DMS79 treated with DMSO at 0.1 percent for 48 hours (cell line): Measurements from ENCODE around the gene UBE2G1.
"Not testable (repeated sequence)": the region's sequence is repeated elsewhere in the genome, so short reads cannot be mapped to it uniquely, and the experiment has no call there.

Experiments
- DNase-seq: peaks from one replicate; lab custom pipeline; 2025; lab: John Stamatoyannopoulos, UW

Gene UBE2G1

GRCh38 chr17:4366327-4367063 is at the start of gene UBE2G1:
Gene UBE2G1, minus strand, starts transcription at chr17:4366675. Its CDS starts 359 bp downstream, at chr17:4366316.
- peak; percentile 94 for DNase-seq

GRCh38 chr17:4412933-4413831 is 46.7 kb upstream of the UBE2G1 start:
- peak; percentile 85 for DNase-seq

GRCh38 chr17:4411201-4411600 is 44.7 kb upstream of the UBE2G1 start:
- DNase-seq = no peak

GRCh38 chr17:4409659-4410058 is 43.2 kb upstream of the UBE2G1 start:
- no peak for DNase-seq

GRCh38 chr17:4407851-4408250 is 41.4 kb upstream of the UBE2G1 start:
- DNase-seq = no peak

- DNase-seq = no peak
Measured at GRCh38 chr17:4407216-4407615, 40.7 kb upstream of the UBE2G1 start.

- DNase-seq = no peak
Measured at GRCh38 chr17:4406386-4406785, 39.9 kb upstream of the UBE2G1 start.

- DNase-seq = no peak
Measured at GRCh38 chr17:4405699-4406098, 39.2 kb upstream of the UBE2G1 start.

- no peak for DNase-seq
Measured at GRCh38 chr17:4405038-4405669, 38.7 kb upstream of the UBE2G1 start.

GRCh38 chr17:4397840-4398239 is 31.4 kb upstream of the UBE2G1 start:
- DNase-seq = no peak

- DNase-seq = no peak
Measured at GRCh38 chr17:4395111-4395478, 28.6 kb upstream of the UBE2G1 start.

GRCh38 chr17:4394208-4395110 is 28.0 kb upstream of the UBE2G1 start:
- no peak for DNase-seq

- DNase-seq = peak; percentile 50
Measured at GRCh38 chr17:4393806-4394205, 27.3 kb upstream of the UBE2G1 start.

GRCh38 chr17:4389079-4389478 is 22.6 kb upstream of the UBE2G1 start:
- DNase-seq = no peak

GRCh38 chr17:4387137-4387536 is 20.7 kb upstream of the UBE2G1 start:
- no peak for DNase-seq

- no peak for DNase-seq
Measured at GRCh38 chr17:4386406-4386805, 19.9 kb upstream of the UBE2G1 start.

- DNase-seq = no peak
Measured at GRCh38 chr17:4381690-4382671, 15.5 kb upstream of the UBE2G1 start.

- no peak for DNase-seq
Measured at GRCh38 chr17:4378626-4379025, 12.2 kb upstream of the UBE2G1 start.

- not testable (repeated sequence) for DNase-seq
Measured at GRCh38 chr17:4377247-4377646, 10.8 kb upstream of the UBE2G1 start.

GRCh38 chr17:4375796-4376440 is 9.4 kb upstream of the UBE2G1 start:
- not testable (repeated sequence) for DNase-seq
